Neural cell (in vitro differentiated cells): Measurements from ENCODE around the gene RHOBTB3.

Experiments
- EP300 ChIP-seq: fragments of 450-650 bp; conservative IDR thresholded peaks from 2 replicates; pipeline ENCODE4 v1.6.1; 2014; ENCODE audit warnings: antibody characterized with exemption, mild to moderate bottlenecking, moderate library complexity; ENCODE audit not compliant: poor library complexity, severe bottlenecking
- EZH2 ChIP-seq: fragments of 200-600, 300-800 bp; shearing (Covaris generic), sonication (generic); IDR thresholded peaks from 2 replicates; pipeline ENCODE4 v1.6.1; 2014; ENCODE audit warnings: antibody characterized with exemption, low read length, borderline replicate concordance, mild to moderate bottlenecking; ENCODE audit not compliant: insufficient read depth, poor library complexity, severe bottlenecking
- POLR2AphosphoS5 ChIP-seq: IDR thresholded peaks from 2 replicates; pipeline ENCODE4 v1.6.1; 2012
- RAD21 ChIP-seq: fragments of 450-650 bp; conservative IDR thresholded peaks from 2 replicates; pipeline ENCODE4 v1.6.1; 2014; ENCODE audit warnings: antibody characterized with exemption, mild to moderate bottlenecking, moderate library complexity
- TAF1 ChIP-seq: IDR thresholded peaks from 2 replicates; pipeline ENCODE4 v1.6.1; 2012; ENCODE audit warnings: low read depth
- TF ChIP-seq, protein P1 (sequence below): fragments of 450-650 bp; IDR thresholded peaks from 2 replicates; pipeline ENCODE4 v1.5.1; 2014; ENCODE audit warnings: antibody characterized with exemption, mild to moderate bottlenecking, moderate library complexity; ENCODE audit not compliant: poor library complexity, severe bottlenecking
- TF ChIP-seq, protein P2 (sequence below): IDR thresholded peaks from 2 replicates; pipeline ENCODE4 v1.6.1; 2012; ENCODE audit warnings: borderline replicate concordance

- TF ChIP-seq, protein P1, sequence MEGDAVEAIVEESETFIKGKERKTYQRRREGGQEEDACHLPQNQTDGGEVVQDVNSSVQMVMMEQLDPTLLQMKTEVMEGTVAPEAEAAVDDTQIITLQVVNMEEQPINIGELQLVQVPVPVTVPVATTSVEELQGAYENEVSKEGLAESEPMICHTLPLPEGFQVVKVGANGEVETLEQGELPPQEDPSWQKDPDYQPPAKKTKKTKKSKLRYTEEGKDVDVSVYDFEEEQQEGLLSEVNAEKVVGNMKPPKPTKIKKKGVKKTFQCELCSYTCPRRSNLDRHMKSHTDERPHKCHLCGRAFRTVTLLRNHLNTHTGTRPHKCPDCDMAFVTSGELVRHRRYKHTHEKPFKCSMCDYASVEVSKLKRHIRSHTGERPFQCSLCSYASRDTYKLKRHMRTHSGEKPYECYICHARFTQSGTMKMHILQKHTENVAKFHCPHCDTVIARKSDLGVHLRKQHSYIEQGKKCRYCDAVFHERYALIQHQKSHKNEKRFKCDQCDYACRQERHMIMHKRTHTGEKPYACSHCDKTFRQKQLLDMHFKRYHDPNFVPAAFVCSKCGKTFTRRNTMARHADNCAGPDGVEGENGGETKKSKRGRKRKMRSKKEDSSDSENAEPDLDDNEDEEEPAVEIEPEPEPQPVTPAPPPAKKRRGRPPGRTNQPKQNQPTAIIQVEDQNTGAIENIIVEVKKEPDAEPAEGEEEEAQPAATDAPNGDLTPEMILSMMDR, result no peak
- no peak for TF ChIP-seq POLR2AphosphoS5
- TF ChIP-seq RAD21, result no peak
- no peak for TF ChIP-seq EZH2
- TF ChIP-seq, protein P2, sequence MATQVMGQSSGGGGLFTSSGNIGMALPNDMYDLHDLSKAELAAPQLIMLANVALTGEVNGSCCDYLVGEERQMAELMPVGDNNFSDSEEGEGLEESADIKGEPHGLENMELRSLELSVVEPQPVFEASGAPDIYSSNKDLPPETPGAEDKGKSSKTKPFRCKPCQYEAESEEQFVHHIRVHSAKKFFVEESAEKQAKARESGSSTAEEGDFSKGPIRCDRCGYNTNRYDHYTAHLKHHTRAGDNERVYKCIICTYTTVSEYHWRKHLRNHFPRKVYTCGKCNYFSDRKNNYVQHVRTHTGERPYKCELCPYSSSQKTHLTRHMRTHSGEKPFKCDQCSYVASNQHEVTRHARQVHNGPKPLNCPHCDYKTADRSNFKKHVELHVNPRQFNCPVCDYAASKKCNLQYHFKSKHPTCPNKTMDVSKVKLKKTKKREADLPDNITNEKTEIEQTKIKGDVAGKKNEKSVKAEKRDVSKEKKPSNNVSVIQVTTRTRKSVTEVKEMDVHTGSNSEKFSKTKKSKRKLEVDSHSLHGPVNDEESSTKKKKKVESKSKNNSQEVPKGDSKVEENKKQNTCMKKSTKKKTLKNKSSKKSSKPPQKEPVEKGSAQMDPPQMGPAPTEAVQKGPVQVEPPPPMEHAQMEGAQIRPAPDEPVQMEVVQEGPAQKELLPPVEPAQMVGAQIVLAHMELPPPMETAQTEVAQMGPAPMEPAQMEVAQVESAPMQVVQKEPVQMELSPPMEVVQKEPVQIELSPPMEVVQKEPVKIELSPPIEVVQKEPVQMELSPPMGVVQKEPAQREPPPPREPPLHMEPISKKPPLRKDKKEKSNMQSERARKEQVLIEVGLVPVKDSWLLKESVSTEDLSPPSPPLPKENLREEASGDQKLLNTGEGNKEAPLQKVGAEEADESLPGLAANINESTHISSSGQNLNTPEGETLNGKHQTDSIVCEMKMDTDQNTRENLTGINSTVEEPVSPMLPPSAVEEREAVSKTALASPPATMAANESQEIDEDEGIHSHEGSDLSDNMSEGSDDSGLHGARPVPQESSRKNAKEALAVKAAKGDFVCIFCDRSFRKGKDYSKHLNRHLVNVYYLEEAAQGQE, result no peak
- no peak for TF ChIP-seq TAF1
- TF ChIP-seq EP300, result no peak
These were observed 66.2 kb downstream of the RHOBTB3 start for GRCh38 chr5:95797301-95797700.
